Activated naive CD4-positive, alpha-beta T cell treated with anti-CD3 and anti-CD28 coated beads, Interleukin-2, amount 10 ng/mL, durations not matched to agents 7 days and 5 days (primary cell): ENCODE results near the gene CLEC18B.
"Not testable (repeated sequence)": the region's sequence is repeated elsewhere in the genome, so short reads cannot be mapped to it uniquely, and the experiment has no call there.

Experiments used
- CTCF ChIA-PET: fragments of 350-600 bp; sonication (Branson Sonifier 250); formaldehyde crosslinking; loops from one replicate; lab custom pipeline; 2021; ENCODE audit warnings: antibody characterized with exemption; lab: Charles Lee
- DNase-seq: peaks from one replicate; pipeline ENCODE4 v3.0.0-alpha.2; 2020
- H3K27ac Mint-ChIP-seq: one replicate; pipeline ENCODE4 v1.8.0; 2021; ENCODE audit warnings: mild to moderate bottlenecking, moderate library complexity, mixed read lengths
- H3K27me3 Mint-ChIP-seq: one replicate; pipeline ENCODE4 v1.8.0; 2021; ENCODE audit warnings: mild to moderate bottlenecking, mixed read lengths
- H3K36me3 Mint-ChIP-seq: one replicate; pipeline ENCODE4 v1.8.0; 2021; ENCODE audit warnings: mixed read lengths
- H3K4me1 Mint-ChIP-seq: one replicate; pipeline ENCODE4 v1.8.0; 2021; ENCODE audit warnings: mixed read lengths
- H3K4me3 Mint-ChIP-seq: one replicate; pipeline ENCODE4 v1.8.0; 2021; ENCODE audit warnings: mild to moderate bottlenecking, moderate library complexity, mixed read lengths
- H3K9me3 Mint-ChIP-seq: one replicate; pipeline ENCODE4 v1.8.0; 2021; ENCODE audit warnings: mixed read lengths

Gene CLEC18B

GRCh38 chr16:74423721-74424120 is 2.4 kb upstream of the CLEC18B start:
- CTCF ChIA-PET, H3K9me3 Mint-ChIP-seq, DNase-seq, H3K4me1 Mint-ChIP-seq, H3K27ac Mint-ChIP-seq, H3K27me3 Mint-ChIP-seq, H3K4me3 Mint-ChIP-seq, H3K36me3 Mint-ChIP-seq: not testable (repeated sequence)

GRCh38 chr16:74422086-74422485 is 808 bp upstream of the CLEC18B start:
- H3K27me3 Mint-ChIP-seq, H3K9me3 Mint-ChIP-seq, DNase-seq, H3K4me1 Mint-ChIP-seq, CTCF ChIA-PET, H3K4me3 Mint-ChIP-seq, H3K36me3 Mint-ChIP-seq, H3K27ac Mint-ChIP-seq: not testable (repeated sequence)

GRCh38 chr16:74421482-74421785 is 156 bp upstream of the CLEC18B start:
- H3K36me3 Mint-ChIP-seq, H3K27ac Mint-ChIP-seq, DNase-seq, H3K4me3 Mint-ChIP-seq, CTCF ChIA-PET, H3K4me1 Mint-ChIP-seq, H3K9me3 Mint-ChIP-seq, H3K27me3 Mint-ChIP-seq: not testable (repeated sequence)

- H3K27me3 Mint-ChIP-seq, DNase-seq, H3K9me3 Mint-ChIP-seq, H3K4me3 Mint-ChIP-seq, H3K27ac Mint-ChIP-seq, H3K4me1 Mint-ChIP-seq, CTCF ChIA-PET, H3K36me3 Mint-ChIP-seq: not testable (repeated sequence)
Measured at GRCh38 chr16:74419811-74420210, 1.5 kb downstream of the CLEC18B start.

- H3K27me3 Mint-ChIP-seq, H3K4me3 Mint-ChIP-seq, H3K36me3 Mint-ChIP-seq, H3K27ac Mint-ChIP-seq, DNase-seq, H3K4me1 Mint-ChIP-seq, H3K9me3 Mint-ChIP-seq, CTCF ChIA-PET: not testable (repeated sequence)
Measured at GRCh38 chr16:74417897-74418296, 3.4 kb downstream of the CLEC18B start.

- H3K4me3 Mint-ChIP-seq, H3K9me3 Mint-ChIP-seq, H3K36me3 Mint-ChIP-seq, H3K27ac Mint-ChIP-seq, DNase-seq, CTCF ChIA-PET, H3K27me3 Mint-ChIP-seq, H3K4me1 Mint-ChIP-seq: not testable (repeated sequence)
Measured at GRCh38 chr16:74413920-74414319, 7.4 kb downstream of the CLEC18B start.

GRCh38 chr16:74413485-74413884 is 7.8 kb downstream of the CLEC18B start:
- H3K27ac Mint-ChIP-seq, H3K36me3 Mint-ChIP-seq, DNase-seq, CTCF ChIA-PET, H3K27me3 Mint-ChIP-seq, H3K4me1 Mint-ChIP-seq, H3K9me3 Mint-ChIP-seq, H3K4me3 Mint-ChIP-seq: not testable (repeated sequence)

- CTCF ChIA-PET, H3K27ac Mint-ChIP-seq, DNase-seq, H3K27me3 Mint-ChIP-seq, H3K9me3 Mint-ChIP-seq, H3K4me3 Mint-ChIP-seq, H3K4me1 Mint-ChIP-seq, H3K36me3 Mint-ChIP-seq: not testable (repeated sequence)
Measured at GRCh38 chr16:74412775-74413390, 8.4 kb downstream of the CLEC18B start.

- H3K9me3 Mint-ChIP-seq, CTCF ChIA-PET: not testable (repeated sequence)
Measured at GRCh38 chr16:74412138-74412774, 9.0 kb downstream of the CLEC18B start.

GRCh38 chr16:74410981-74411380 is 10.3 kb downstream of the CLEC18B start:
- H3K36me3 Mint-ChIP-seq, H3K9me3 Mint-ChIP-seq, CTCF ChIA-PET: not testable (repeated sequence)

More at GRCh38 chr16:74412138-74412774, 9.0 kb downstream of the CLEC18B start:
- not testable (repeated sequence) for DNase-seq, H3K4me3 Mint-ChIP-seq, H3K27ac Mint-ChIP-seq, H3K36me3 Mint-ChIP-seq, H3K27me3 Mint-ChIP-seq, H3K4me1 Mint-ChIP-seq

GRCh38 chr16:74410057-74410957 is 11.0 kb downstream of the CLEC18B start:
- H3K27me3 Mint-ChIP-seq, H3K4me1 Mint-ChIP-seq, H3K4me3 Mint-ChIP-seq, H3K36me3 Mint-ChIP-seq, DNase-seq, H3K27ac Mint-ChIP-seq, CTCF ChIA-PET, H3K9me3 Mint-ChIP-seq: not testable (repeated sequence)

More at GRCh38 chr16:74410981-74411380, 10.3 kb downstream of the CLEC18B start:
- H3K27me3 Mint-ChIP-seq, H3K4me3 Mint-ChIP-seq, H3K27ac Mint-ChIP-seq, DNase-seq, H3K4me1 Mint-ChIP-seq: not testable (repeated sequence)

- H3K4me1 Mint-ChIP-seq, H3K27me3 Mint-ChIP-seq, DNase-seq, H3K27ac Mint-ChIP-seq, H3K4me3 Mint-ChIP-seq, H3K36me3 Mint-ChIP-seq, H3K9me3 Mint-ChIP-seq, CTCF ChIA-PET: not testable (repeated sequence)
Measured at GRCh38 chr16:74409185-74409981, 11.9 kb downstream of the CLEC18B start.

- H3K27ac Mint-ChIP-seq, H3K27me3 Mint-ChIP-seq, H3K36me3 Mint-ChIP-seq, DNase-seq, H3K4me1 Mint-ChIP-seq, H3K4me3 Mint-ChIP-seq, H3K9me3 Mint-ChIP-seq, CTCF ChIA-PET: not testable (repeated sequence)
Measured at GRCh38 chr16:74407362-74407705, 13.9 kb downstream of the CLEC18B start.

GRCh38 chr16:74406600-74407361 is 14.5 kb downstream of the CLEC18B start:
- H3K9me3 Mint-ChIP-seq, H3K27me3 Mint-ChIP-seq, CTCF ChIA-PET, H3K27ac Mint-ChIP-seq, H3K36me3 Mint-ChIP-seq, DNase-seq, H3K4me1 Mint-ChIP-seq, H3K4me3 Mint-ChIP-seq: not testable (repeated sequence)
